HG02571 (cell line): ENCODE measurements around the gene RHOT2.

ENCODE experiments used
- ATAC-seq: cut with Tn5 transposase; IDR thresholded peaks from one replicate; pipeline ENCODE4 v1.9.1; 2021; ENCODE audit warnings: mild to moderate bottlenecking, moderate library complexity; ENCODE audit not compliant: unreplicated experiment

Gene RHOT2

GRCh38 chr16:695355-696089 is 27.6 kb downstream of the RHOT2 start:
- ATAC-seq: no peak

- ATAC-seq: no peak
Measured at GRCh38 chr16:698911-699671, 31.2 kb downstream of the RHOT2 start.

GRCh38 chr16:700684-701584 is 33.0 kb downstream of the RHOT2 start:
- no peak for ATAC-seq

GRCh38 chr16:702341-702740 is 34.4 kb downstream of the RHOT2 start:
- no peak for ATAC-seq

GRCh38 chr16:703406-703805 is 35.5 kb downstream of the RHOT2 start:
- no peak for ATAC-seq

GRCh38 chr16:704047-704446 is 36.1 kb downstream of the RHOT2 start:
- ATAC-seq: no peak

GRCh38 chr16:704552-705380 is 36.8 kb downstream of the RHOT2 start:
- no peak for ATAC-seq

GRCh38 chr16:705431-706188 is 37.7 kb downstream of the RHOT2 start, which contains the start of gene FBXL16:
Gene FBXL16, minus strand, starts transcription at chr16:705801. Its CDS starts 8,396 bp downstream, at chr16:697405.
- no peak for ATAC-seq

GRCh38 chr16:706189-707061 is 38.5 kb downstream of the RHOT2 start:
- ATAC-seq: no peak

- no peak for ATAC-seq
Measured at GRCh38 chr16:707062-707538, 39.2 kb downstream of the RHOT2 start.

- ATAC-seq: no peak
Measured at GRCh38 chr16:708019-708418, 40.1 kb downstream of the RHOT2 start.

GRCh38 chr16:708959-709358 is 41.0 kb downstream of the RHOT2 start:
- ATAC-seq: no peak

- no peak for ATAC-seq
Measured at GRCh38 chr16:709566-710499, 41.9 kb downstream of the RHOT2 start.

GRCh38 chr16:710500-711075 is 42.7 kb downstream of the RHOT2 start:
- ATAC-seq: no peak

- no peak for ATAC-seq
Measured at GRCh38 chr16:711084-711483, 43.2 kb downstream of the RHOT2 start.

- ATAC-seq: no peak
Measured at GRCh38 chr16:711548-712320, 43.8 kb downstream of the RHOT2 start.
